Lower lobe of right lung (tissue), 2 donors: ENCODE measurements around the gene CAMK1G. TPM values are rescaled to one million over a fixed set of nuclear protein-coding genes. Genes with fewer than 3 reads are reported as not detected.

Source experiments
- ATAC-seq, 2 donors: fragments of 200-7000 bp; cut with Tn5 transposase; one replicate each; pipeline ENCODE4 v1.9.1; 2020 to 2022; ENCODE audit warnings: mild to moderate bottlenecking in 2 of 2, moderate library complexity in 2 of 2
- DNase-seq: peaks from one replicate; pipeline ENCODE4 v3.0.0-alpha.2; 2020
- H3K27ac ChIP-seq: fragments of 200-600 bp; one replicate; pipeline ENCODE4 v1.8.0; 2022
- H3K27me3 ChIP-seq: fragments of 200-600 bp; one replicate; pipeline ENCODE4 v1.8.0; 2022; ENCODE audit warnings: low read depth
- H3K36me3 ChIP-seq: fragments of 200-600 bp; one replicate; pipeline ENCODE4 v1.8.0; 2022; ENCODE audit warnings: mild to moderate bottlenecking
- H3K4me1 ChIP-seq: fragments of 200-600 bp; one replicate; pipeline ENCODE4 v1.8.0; 2022
- H3K4me3 ChIP-seq: fragments of 200-600 bp; one replicate; pipeline ENCODE4 v1.8.0; 2022; ENCODE audit warnings: mild to moderate bottlenecking
- H3K9me3 ChIP-seq: fragments of 200-600 bp; one replicate; pipeline ENCODE4 v1.8.0; 2022
- CTCF ChIP-seq: fragments of 200-600 bp; IDR thresholded peaks from one replicate; pipeline ENCODE4 v1.8.0; 2022; ENCODE audit warnings: antibody characterized with exemption, mild to moderate bottlenecking
- intact Hi-C: fragments of 100-400 bp; cut with DNase I; formaldehyde crosslinking; loops from one replicate; pipeline ENCODE4 v1.11.0; 2022
- total RNA-seq: library from RNA; stranded (reverse); fragmentation: NEBNext Ultra II Directional; extraction: Animal tissue kit (Norgen Biotek cat#: 25700); gene quantifications from one replicate; pipeline ENCODE4 v1.2.1, GENCODE V29; 2021
- donor health status: DM: no; HTN: yes; CAD: no; lungs with severe emphysema.

CAMK1G gene
- total RNA-seq, 1 donor from 2014 or later = 0.56 TPM

GRCh38 chr1:209617047-209617673 is 33.6 kb downstream of the CAMK1G start:
- TF ChIP-seq CTCF = no peak
- H3K9me3 ChIP-seq = no peaks in the 10 kb centered on the region
- DNase-seq = no peak

GRCh38 chr1:209617755-209618154 is 34.2 kb downstream of the CAMK1G start:
- no peak for ATAC-seq
- Histone ChIP-seq H3K36me3 (peaks cover 12% of the 10 kb centered on the region), H3K4me3 (no peak overlapping the region)

More at GRCh38 chr1:209617047-209617673, 33.6 kb downstream of the CAMK1G start:
- no peak for ATAC-seq
- no peak overlapping the region for H3K27ac ChIP-seq
- no peaks in the 10 kb centered on the region for H3K27me3 ChIP-seq
- peaks cover 6% of the 10 kb centered on the region for H3K4me1 ChIP-seq
- H3K4me3 ChIP-seq = no peak overlapping the region
- peaks cover 8% of the 10 kb centered on the region for H3K36me3 ChIP-seq
- intact Hi-C loops = no loop called here

GRCh38 chr1:209618291-209618690 is 34.8 kb downstream of the CAMK1G start:
- DNase-seq = no peak
- H3K4me1 ChIP-seq = peaks cover 6% of the 10 kb centered on the region
- H3K27ac ChIP-seq = no peak overlapping the region
- TF ChIP-seq CTCF = no peak
- H3K36me3 ChIP-seq = peaks cover 17% of the 10 kb centered on the region
- H3K9me3 ChIP-seq = no peaks in the 10 kb centered on the region
- no peak overlapping the region for H3K4me3 ChIP-seq
- ATAC-seq = no peak
- no peaks in the 10 kb centered on the region for H3K27me3 ChIP-seq
- intact Hi-C loops = no loop called here

More at GRCh38 chr1:209617755-209618154, 34.2 kb downstream of the CAMK1G start:
- H3K27me3 ChIP-seq = no peaks in the 10 kb centered on the region
- peaks cover 6% of the 10 kb centered on the region for H3K4me1 ChIP-seq
- no peak for DNase-seq
- H3K27ac ChIP-seq = no peak overlapping the region
- intact Hi-C loops = no loop called here
- TF ChIP-seq CTCF = no peak
- no peaks in the 10 kb centered on the region for H3K9me3 ChIP-seq

GRCh38 chr1:209618756-209619420 is 35.4 kb downstream of the CAMK1G start:
- H3K4me3 ChIP-seq = no peak overlapping the region
- peaks cover 18% of the 10 kb centered on the region for H3K36me3 ChIP-seq
- ATAC-seq (no peak), DNase-seq (no peak)
- no peaks in the 10 kb centered on the region for H3K9me3 ChIP-seq
- intact Hi-C loops = no loop called here
- H3K4me1 ChIP-seq = peaks cover 6% of the 10 kb centered on the region
- no peaks in the 10 kb centered on the region for H3K27me3 ChIP-seq
- no peak overlapping the region for H3K27ac ChIP-seq
- TF ChIP-seq CTCF = no peak

- H3K27ac ChIP-seq = no peak overlapping the region
- ATAC-seq (no peak), DNase-seq (no peak)
- H3K9me3 ChIP-seq = no peaks in the 10 kb centered on the region
- no peaks in the 10 kb centered on the region for H3K27me3 ChIP-seq
- no peak for TF ChIP-seq CTCF
- intact Hi-C loops = no loop called here
- peaks cover 6% of the 10 kb centered on the region for H3K4me1 ChIP-seq
- peaks cover 18% of the 10 kb centered on the region for H3K36me3 ChIP-seq
- no peak overlapping the region for H3K4me3 ChIP-seq
These were observed 36.4 kb downstream of the CAMK1G start for GRCh38 chr1:209619696-209620486.
